GM10248 (cell line): ENCODE data around the gene CECR2.

Source experiments
- CTCF ChIA-PET: fragments of 300-600 bp; sonication (Branson Sonifier 250); formaldehyde crosslinking; extraction: SDS; loops from one replicate; lab custom pipeline; 2021; ENCODE audit warnings: antibody characterized with exemption; lab: Yijun Ruan, JAX
- POLR2A ChIA-PET: fragments of 350-650 bp; sonication (Branson Sonifier 250); formaldehyde crosslinking; extraction: SDS; loops from one replicate; lab custom pipeline; 2020; ENCODE audit warnings: antibody characterized with exemption; lab: Yijun Ruan, JAX
- DNase-seq: peaks from one replicate; pipeline ENCODE4 v3.0.0; 2012; ENCODE audit errors: extremely low spot score
- CTCF ChIP-seq: IDR thresholded peaks from 2 replicates; pipeline ENCODE4 v1.5.1; 2012; ENCODE audit warnings: mild to moderate bottlenecking, low read depth; ENCODE audit errors: extremely low read depth, missing control alignments, control extremely low read depth

Gene CECR2

GRCh38 chr22:17346578-17346977 is 22.7 kb upstream of the CECR2 start:
- no peak for TF ChIP-seq CTCF
- CTCF ChIA-PET, result no interaction called here
- POLR2A ChIA-PET, result no interaction called here
- no peak for DNase-seq

GRCh38 chr22:17347724-17348123 is 21.5 kb upstream of the CECR2 start:
- no peak for DNase-seq
- TF ChIP-seq CTCF, result no peak
- ChIA-PET CTCF (interaction anchor here (1.3 kb wide), 1 partner anchor 8 kb away, joined by 5 read pairs; no protein-coding TSS in a partner anchor), POLR2A (no interaction called here)

GRCh38 chr22:17348464-17349103 is 20.7 kb upstream of the CECR2 start:
- CTCF ChIA-PET, result interaction anchor here (1.3 kb wide), 1 partner anchor 9 kb away, joined by 5 read pairs; no protein-coding TSS in a partner anchor
- POLR2A ChIA-PET, result no interaction called here
- TF ChIP-seq CTCF, result no peak
- no peak for DNase-seq

- CTCF ChIA-PET, result no interaction called here
- POLR2A ChIA-PET, result no interaction called here
- no peak for DNase-seq
- TF ChIP-seq CTCF, result no peak
These were observed 20.1 kb upstream of the CECR2 start for GRCh38 chr22:17349172-17349571.

GRCh38 chr22:17350292-17350691 is 19.0 kb upstream of the CECR2 start:
- DNase-seq, result no peak
- ChIA-PET POLR2A (no interaction called here), CTCF (no interaction called here)
- no peak for TF ChIP-seq CTCF

GRCh38 chr22:17352798-17353197 is 16.5 kb upstream of the CECR2 start:
- no peak for TF ChIP-seq CTCF
- CTCF ChIA-PET, result no interaction called here
- DNase-seq, result no peak
- POLR2A ChIA-PET, result no interaction called here
